IPS DF 6.9 (cell line): ENCODE data around the gene AHDC1.

Experiments used
- DNase-seq: peaks from one replicate; pipeline ENCODE4 v3.0.0-alpha.2; 2013; ENCODE audit warnings: low read depth, low spot score
- H3K27ac ChIP-seq: one replicate; pipeline ENCODE4 v1.5.1; 2013; ENCODE audit warnings: low read length, control low read depth
- H3K27me3 ChIP-seq: 2 replicates; pipeline ENCODE4 v1.6.1; 2013; ENCODE audit warnings: mild to moderate bottlenecking, low read length; ENCODE audit not compliant: control insufficient read depth, insufficient read depth
- H3K36me3 ChIP-seq: 2 replicates; pipeline ENCODE4 v1.6.1; 2013; ENCODE audit warnings: low read length; ENCODE audit not compliant: control insufficient read depth, insufficient read depth
- H3K4me1 ChIP-seq: 2 replicates; pipeline ENCODE4 v1.6.1; 2013; ENCODE audit warnings: low read length; ENCODE audit not compliant: control insufficient read depth, insufficient read depth
- H3K4me3 ChIP-seq: 2 replicates; pipeline ENCODE4 v1.5.1; 2013; ENCODE audit warnings: mild to moderate bottlenecking, low read length
- H3K9me3 ChIP-seq: 2 replicates; pipeline ENCODE4 v1.6.1; 2013; ENCODE audit warnings: low read length, inconsistent platforms; ENCODE audit not compliant: control insufficient read depth, insufficient read depth
- WGBS: extraction: QIAGEN DNeasy Blood & Tissue Kit; methylation state at CpG from one replicate; pipeline ENCODE4 v1.1.7; 2013; ENCODE audit warnings: mixed read lengths, missing lambda C conversion rate; ENCODE audit not compliant: insufficient read length, insufficient coverage; 5-methylcytosine and 5-hydroxymethylcytosine counted together

AHDC1 gene

DNA sequence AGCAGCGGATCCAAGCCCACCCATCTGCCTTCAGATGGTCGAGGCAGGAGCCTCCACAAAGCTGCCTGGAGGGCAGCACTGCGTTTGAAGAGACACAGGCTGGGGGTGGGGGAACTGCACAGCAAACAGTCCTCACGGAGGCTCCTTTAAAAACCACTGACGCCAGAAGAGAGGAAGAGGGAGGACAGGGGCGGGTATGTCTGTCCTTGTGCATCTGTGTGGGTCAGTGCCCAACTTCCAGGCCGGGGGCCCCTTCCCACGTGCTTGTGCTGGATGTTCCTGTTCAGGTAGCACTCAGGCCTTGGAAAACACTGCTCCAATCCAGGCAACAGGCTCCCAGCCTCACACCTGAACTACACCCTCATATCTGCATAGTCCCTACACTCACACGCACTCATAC, 7.7 kb downstream of the AHDC1 start:
- no CpG with 5 or more reads among the region's 9 CpGs for WGBS
- no peak for DNase-seq

DNA sequence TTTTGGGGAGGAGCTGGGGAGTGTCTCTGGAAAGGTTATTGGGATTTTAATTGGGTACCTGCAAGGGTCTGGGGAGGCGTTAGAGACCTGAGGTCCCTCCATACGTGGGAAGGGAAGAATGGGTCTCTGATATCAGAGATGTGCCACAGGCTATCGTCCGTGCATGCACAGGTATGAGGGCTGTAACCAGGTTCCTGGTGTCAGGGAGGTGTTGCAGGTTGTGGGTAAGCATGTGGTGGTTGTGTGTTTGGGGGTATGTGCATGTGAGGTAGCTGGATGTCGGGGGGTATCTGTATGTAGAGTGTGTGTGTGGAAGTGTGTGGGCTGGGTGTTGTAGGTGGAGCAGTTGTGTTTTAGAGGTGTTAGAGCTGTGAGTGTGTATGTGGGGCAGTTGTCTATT, 8.3 kb downstream of the AHDC1 start:
- no peak overlapping the region for H3K4me3 ChIP-seq
- H3K36me3 ChIP-seq, result no peaks in the 10 kb centered on the region; the same call in 1 of the 2 replicates
- no peak for DNase-seq
- no peak overlapping the region for H3K27ac ChIP-seq
- peaks cover 20% of the 10 kb centered on the region for H3K4me1 ChIP-seq
- no peaks in the 10 kb centered on the region for H3K27me3 ChIP-seq
- WGBS, result no CpG with 5 or more reads among the region's 5 CpGs
- H3K9me3 ChIP-seq, result no peaks in the 10 kb centered on the region

More for the DNA sequence above, 7.7 kb downstream of the AHDC1 start:
- Histone ChIP-seq H3K27me3 (no peaks in the 10 kb centered on the region), H3K9me3 (no peaks in the 10 kb centered on the region), H3K4me3 (no peak overlapping the region), H3K27ac (no peak overlapping the region), H3K36me3 (no peaks in the 10 kb centered on the region; the same call in 1 of the 2 replicates), H3K4me1 (peaks cover 21% of the 10 kb centered on the region)

DNA sequence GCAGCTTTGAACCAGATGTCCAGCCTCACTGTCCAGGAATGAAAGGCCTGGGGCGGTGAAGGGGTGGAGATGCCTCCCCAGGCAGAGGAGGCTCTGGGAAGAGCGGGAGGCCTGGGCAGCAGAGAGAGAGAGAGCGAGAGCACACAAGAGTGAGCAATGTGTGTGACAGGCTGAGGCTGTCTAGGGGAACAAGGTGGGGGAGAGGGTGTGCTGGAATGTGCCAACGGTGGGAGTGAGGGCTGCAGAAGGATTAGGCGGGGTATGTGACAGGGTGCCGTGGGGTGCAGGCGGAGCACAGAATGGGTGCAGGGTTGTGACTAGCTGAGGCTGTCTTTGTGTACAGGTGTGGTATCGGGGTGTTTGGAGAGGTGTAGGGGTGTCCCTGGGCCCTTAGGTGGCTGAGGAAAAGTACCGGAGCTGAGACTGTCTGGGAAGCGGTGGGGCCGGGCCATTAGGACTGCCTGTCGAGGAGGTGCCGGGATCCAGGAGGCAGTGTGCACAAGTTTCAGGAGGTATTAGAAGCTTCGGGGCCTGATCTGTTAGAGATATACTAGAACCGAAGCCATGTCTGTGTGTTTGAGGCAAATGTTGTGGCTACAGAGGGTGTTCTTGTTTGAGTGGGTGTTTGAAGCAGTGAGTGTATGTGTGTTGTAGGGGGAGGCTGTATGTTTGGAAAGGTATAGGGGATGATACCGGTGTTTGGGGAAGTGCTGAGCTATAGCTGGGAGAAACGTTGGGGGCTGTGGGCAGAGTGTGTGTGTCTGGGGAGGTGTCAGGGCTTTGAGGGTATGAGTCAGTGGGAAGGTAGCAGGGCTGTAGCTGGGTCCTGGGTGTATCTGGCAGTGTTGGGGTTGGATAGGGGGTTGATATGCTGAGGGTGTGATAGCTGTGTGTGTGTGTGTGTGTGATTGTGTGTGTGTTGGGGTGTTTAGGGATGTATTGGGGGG, 9.1 kb downstream of the AHDC1 start:
- Histone ChIP-seq H3K27ac (no peak overlapping the region), H3K4me1 (peaks cover 19% of the 10 kb centered on the region), H3K4me3 (no peak overlapping the region), H3K27me3 (no peaks in the 10 kb centered on the region), H3K9me3 (no peaks in the 10 kb centered on the region), H3K36me3 (no peaks in the 10 kb centered on the region; the same call in 1 of the 2 replicates)
- WGBS, result 100% methylated on average over 1 of the region's 17 CpGs
- DNase-seq, result no peak

DNA sequence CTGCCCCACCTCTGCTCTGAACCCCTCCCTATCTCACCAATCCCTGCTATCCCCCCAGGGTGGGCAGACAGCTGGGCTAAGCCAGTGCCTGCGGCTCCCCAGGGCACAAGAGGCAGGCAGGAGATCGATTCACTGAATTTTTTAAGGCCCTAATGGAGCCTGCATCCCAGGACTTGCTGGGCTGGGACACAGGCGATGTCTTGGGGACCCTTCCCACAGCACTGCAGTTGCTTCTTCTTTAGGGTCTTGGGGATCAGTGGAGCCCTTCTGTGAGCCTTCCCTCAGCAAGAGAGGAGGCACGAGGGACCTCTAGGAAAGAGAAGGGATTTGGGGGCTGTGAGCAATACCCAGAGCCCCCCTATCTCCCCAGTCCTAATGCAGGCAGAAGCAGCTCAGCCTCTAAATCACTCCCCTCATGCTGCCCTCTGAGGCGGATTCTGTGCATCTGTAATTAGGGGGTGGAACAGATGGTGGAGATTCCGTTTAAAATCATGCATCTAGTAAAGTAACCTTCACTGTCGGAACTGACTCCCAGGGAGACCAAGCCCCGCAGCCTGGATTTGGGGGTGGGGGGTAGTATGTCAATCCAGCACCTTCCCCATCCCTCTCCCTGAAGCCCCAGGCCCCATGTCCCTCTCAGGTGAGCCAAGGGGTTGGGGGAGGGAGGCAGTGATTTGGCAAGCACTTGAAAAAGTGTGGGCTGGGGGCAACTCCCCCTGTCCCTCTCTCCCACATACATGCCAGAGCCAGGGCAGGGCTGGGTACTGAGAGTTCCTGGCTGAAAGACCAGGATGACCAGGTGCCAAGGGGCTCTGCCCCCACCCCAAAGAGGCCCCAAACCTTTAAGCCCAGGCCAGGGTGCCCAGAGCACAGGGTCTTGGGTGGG, 10.0 kb downstream of the AHDC1 start:
- Histone ChIP-seq H3K27ac (no peak overlapping the region), H3K9me3 (no peaks in the 10 kb centered on the region), H3K4me1 (peaks cover 19% of the 10 kb centered on the region), H3K4me3 (no peak overlapping the region), H3K36me3 (peaks cover 5% of the 10 kb centered on the region), H3K27me3 (no peaks in the 10 kb centered on the region)
- no peak for DNase-seq
- no CpG with 5 or more reads among the region's 8 CpGs for WGBS

GRCh38 chr1:27592931-27593677, 10.8 kb downstream of the AHDC1 start:
- Histone ChIP-seq H3K4me3 (no peak overlapping the region), H3K4me1 (peaks cover 19% of the 10 kb centered on the region), H3K9me3 (no peaks in the 10 kb centered on the region), H3K36me3 (peaks cover 9% of the 10 kb centered on the region), H3K27me3 (no peaks in the 10 kb centered on the region), H3K27ac (no peak overlapping the region)
- WGBS, result no CpG with 5 or more reads among the region's 17 CpGs
- no peak for DNase-seq

GRCh38 chr1:27592232-27592930, 11.6 kb downstream of the AHDC1 start:
- no peak for DNase-seq
- Histone ChIP-seq H3K4me1 (peaks cover 19% of the 10 kb centered on the region), H3K27ac (no peak overlapping the region), H3K9me3 (no peaks in the 10 kb centered on the region), H3K4me3 (no peak overlapping the region), H3K27me3 (no peaks in the 10 kb centered on the region), H3K36me3 (peaks cover 9% of the 10 kb centered on the region)
- no CpG with 5 or more reads among the region's 22 CpGs for WGBS

GRCh38 chr1:27591622-27592021, 12.3 kb downstream of the AHDC1 start:
- H3K36me3 ChIP-seq, result peaks cover 9% of the 10 kb centered on the region
- DNase-seq, result no peak
- WGBS, result no CpG with 5 or more reads among the region's 4 CpGs
- no peaks in the 10 kb centered on the region for H3K27me3 ChIP-seq
- H3K4me1 ChIP-seq, result peaks cover 19% of the 10 kb centered on the region
- no peak overlapping the region for H3K27ac ChIP-seq
- H3K4me3 ChIP-seq, result no peak overlapping the region
- no peaks in the 10 kb centered on the region for H3K9me3 ChIP-seq

GRCh38 chr1:27590917-27591508, 12.9 kb downstream of the AHDC1 start:
- no CpG with 5 or more reads among the region's 5 CpGs for WGBS
- Histone ChIP-seq H3K4me1 (peaks cover 18% of the 10 kb centered on the region), H3K4me3 (no peak overlapping the region), H3K27ac (no peak overlapping the region), H3K9me3 (no peaks in the 10 kb centered on the region), H3K27me3 (no peaks in the 10 kb centered on the region), H3K36me3 (peaks cover 9% of the 10 kb centered on the region)
- no peak for DNase-seq

GRCh38 chr1:27589841-27590426, 14.0 kb downstream of the AHDC1 start:
- Histone ChIP-seq H3K9me3 (no peaks in the 10 kb centered on the region), H3K4me1 (peaks cover 15% of the 10 kb centered on the region), H3K4me3 (no peak overlapping the region), H3K36me3 (peaks cover 9% of the 10 kb centered on the region), H3K27me3 (no peaks in the 10 kb centered on the region), H3K27ac (no peak overlapping the region)
- no CpG with 5 or more reads among the region's 13 CpGs for WGBS
- DNase-seq, result no peak
